Measurements from ENCODE around the gene PDZD4.
"Not testable (repeated sequence)": the region's sequence is repeated elsewhere in the genome, so short reads cannot be mapped to it uniquely, and the experiment has no call there.

PDZD4 gene

DNA sequence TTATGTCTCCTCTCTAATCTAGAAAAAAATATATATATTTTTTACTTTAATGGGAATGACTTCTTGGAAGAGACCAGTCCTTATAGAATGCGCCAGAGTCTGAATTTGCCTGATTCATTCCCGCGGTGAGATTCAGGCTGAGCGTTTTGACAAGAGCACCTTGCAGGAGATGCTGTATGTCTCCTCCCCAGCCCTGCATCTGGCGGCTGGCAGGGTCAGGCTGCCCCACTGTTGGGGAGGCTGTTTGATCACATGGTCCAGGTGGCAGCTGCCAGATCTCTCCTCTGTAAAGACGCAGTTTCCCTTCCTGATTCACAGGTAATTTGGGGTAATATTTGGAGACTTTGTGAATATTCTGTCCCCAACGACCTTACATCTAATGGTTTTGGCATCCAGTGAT, 9.7 kb downstream of the PDZD4 start:
- H3K4me3 ChIP-seq (ENCODE audit: extremely low read depth, insufficient read depth, low read length, poor library complexity, severe bottlenecking), result no peak overlapping the region
- no peaks in the 10 kb centered on the region for H3K36me3 ChIP-seq (ENCODE audit: control insufficient read depth, insufficient read depth, low read length)
- no peaks in the 10 kb centered on the region for H3K9me3 ChIP-seq (ENCODE audit: control insufficient read depth, low read length)
- H3K4me1 ChIP-seq (ENCODE audit: control insufficient read depth, insufficient read depth, low read length, poor library complexity, severe bottlenecking), result peaks cover 3% of the 10 kb centered on the region
- 87% methylated on average over 3 of the region's 7 CpGs; no CpG with 5 or more reads in 1 of the 2 experiments for WGBS, 2 experiments (ENCODE audit: insufficient coverage in 2 of 2)
- no peak overlapping the region for H3K27ac ChIP-seq (ENCODE audit: low read depth, low read length, severe bottlenecking)

DNA sequence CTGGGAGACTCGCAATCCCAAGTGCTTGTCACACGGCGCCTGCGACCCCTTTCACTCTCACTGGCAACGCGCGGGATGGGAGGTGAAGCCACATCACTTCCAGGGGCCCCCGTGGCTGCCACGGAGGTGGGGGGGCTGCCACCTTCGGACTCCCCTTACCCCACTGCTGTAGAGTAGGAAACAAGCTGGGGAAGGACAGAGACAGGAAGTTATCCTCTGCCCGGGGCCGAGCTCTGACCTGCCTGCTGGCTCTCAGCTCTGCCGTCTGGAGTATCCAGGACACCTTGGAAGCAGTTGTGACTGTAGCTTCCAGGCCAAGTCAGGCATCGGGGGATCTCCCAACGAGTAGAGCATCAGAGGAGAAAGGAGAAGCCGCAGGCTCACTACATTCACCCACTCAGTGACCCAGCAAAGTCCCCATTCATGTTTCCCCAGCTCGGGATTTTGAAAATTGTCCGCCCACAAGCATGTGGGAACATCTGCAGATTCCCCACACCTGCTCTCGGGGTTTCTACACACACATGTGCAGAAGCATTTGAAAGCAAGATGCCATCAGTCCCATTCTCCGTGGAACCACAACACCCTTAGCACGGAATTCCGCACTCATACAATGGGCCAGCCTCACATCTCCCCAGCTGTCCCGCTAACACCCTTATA, 10.8 kb downstream of the PDZD4 start:
- peak overlapping the region; percentile 62 for H3K27ac ChIP-seq (ENCODE audit: low read depth, low read length, severe bottlenecking)
- H3K36me3 ChIP-seq (ENCODE audit: control insufficient read depth, insufficient read depth, low read length), result no peaks in the 10 kb centered on the region
- peak overlapping the region; percentile 36 for H3K4me3 ChIP-seq (ENCODE audit: extremely low read depth, insufficient read depth, low read length, poor library complexity, severe bottlenecking)
- no peaks in the 10 kb centered on the region for H3K9me3 ChIP-seq (ENCODE audit: control insufficient read depth, low read length)
- H3K4me1 ChIP-seq (ENCODE audit: control insufficient read depth, insufficient read depth, low read length, poor library complexity, severe bottlenecking), result peaks cover 3% of the 10 kb centered on the region
- 41 to 59% methylated on average over 6 to 10 of the region's 23 CpGs for WGBS, 2 experiments (ENCODE audit: insufficient coverage in 2 of 2)

DNA sequence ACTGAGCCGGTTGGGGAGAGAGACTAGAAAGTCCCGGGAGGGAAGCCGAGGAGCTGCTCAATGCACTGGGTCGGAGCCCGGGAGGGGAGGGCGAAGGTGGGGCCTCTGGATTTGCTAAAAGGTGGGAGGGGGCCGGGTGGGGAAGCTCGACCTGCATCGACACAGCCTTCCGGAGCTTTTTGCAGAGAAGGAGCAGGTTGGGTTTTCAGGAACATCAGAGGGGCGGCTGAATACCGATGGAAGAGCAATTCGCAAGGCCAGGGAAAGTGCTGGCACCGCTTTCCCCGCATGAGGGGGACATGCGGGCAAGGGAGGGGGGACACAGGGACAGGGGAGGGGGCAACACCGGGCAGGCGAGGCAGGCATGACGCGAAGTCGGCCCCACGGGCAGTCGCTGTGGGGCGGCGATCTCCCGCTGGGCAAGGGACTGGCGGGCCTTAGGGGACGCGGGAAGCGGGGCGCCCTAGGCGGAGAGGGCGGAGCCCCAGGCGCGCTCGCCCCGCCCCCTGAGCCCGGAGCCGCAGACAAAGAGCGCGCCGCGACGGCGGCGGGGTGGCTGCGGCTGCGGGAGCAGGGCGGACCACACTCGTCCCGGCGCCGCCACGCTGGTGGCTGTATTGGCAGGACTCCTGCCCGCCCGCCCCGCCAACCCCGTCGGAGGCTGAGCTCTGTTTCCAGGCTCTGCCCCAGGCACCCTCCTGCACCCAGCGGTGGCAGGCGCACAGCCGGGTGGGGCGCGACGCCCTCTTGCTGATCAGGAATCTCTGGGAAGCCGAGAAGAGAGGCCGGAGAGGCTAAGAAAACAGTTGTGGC, 11.6 kb downstream of the PDZD4 start:
- H3K4me1 ChIP-seq (ENCODE audit: control insufficient read depth, insufficient read depth, low read length, poor library complexity, severe bottlenecking), result peaks cover 3% of the 10 kb centered on the region
- H3K4me3 ChIP-seq (ENCODE audit: extremely low read depth, insufficient read depth, low read length, poor library complexity, severe bottlenecking), result peak overlapping the region; percentile 36
- 2 to 11% methylated on average over 13 to 27 of the region's 67 CpGs for WGBS, 2 experiments (ENCODE audit: insufficient coverage in 2 of 2)
- no peaks in the 10 kb centered on the region for H3K36me3 ChIP-seq (ENCODE audit: control insufficient read depth, insufficient read depth, low read length)
- peak overlapping the region; percentile 62 for H3K27ac ChIP-seq (ENCODE audit: low read depth, low read length, severe bottlenecking)
- no peaks in the 10 kb centered on the region for H3K9me3 ChIP-seq (ENCODE audit: control insufficient read depth, low read length)

DNA sequence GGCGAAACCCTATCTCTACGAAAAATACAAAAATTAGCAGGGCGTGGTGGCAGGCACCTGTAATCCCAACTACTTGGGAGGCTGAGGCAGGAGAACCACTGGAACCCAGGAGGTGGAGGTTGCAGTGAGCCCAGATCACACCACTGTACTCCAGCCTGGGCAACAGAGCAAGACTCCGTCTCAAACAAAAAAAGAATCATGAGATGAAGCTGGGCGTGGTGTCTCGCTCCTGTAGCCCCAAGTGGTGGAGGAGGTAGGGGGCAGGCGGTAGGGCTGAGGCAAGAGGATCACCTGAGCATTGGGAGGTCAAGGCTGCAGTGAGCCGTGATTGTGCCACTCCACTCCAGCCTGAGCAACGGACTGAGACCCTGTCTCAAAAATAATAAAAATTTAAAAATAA, 12.3 kb downstream of the PDZD4 start:
- not testable (repeated sequence) for H3K4me3 ChIP-seq (ENCODE audit: extremely low read depth, insufficient read depth, low read length, poor library complexity, severe bottlenecking); H3K27ac ChIP-seq (ENCODE audit: low read depth, low read length, severe bottlenecking); H3K9me3 ChIP-seq (ENCODE audit: control insufficient read depth, low read length); H3K4me1 ChIP-seq (ENCODE audit: control insufficient read depth, insufficient read depth, low read length, poor library complexity, severe bottlenecking); H3K36me3 ChIP-seq (ENCODE audit: control insufficient read depth, insufficient read depth, low read length)
- 90 to 95% methylated on average over 3 to 4 of the region's 9 CpGs for WGBS, 2 experiments (ENCODE audit: insufficient coverage in 2 of 2)

DNA sequence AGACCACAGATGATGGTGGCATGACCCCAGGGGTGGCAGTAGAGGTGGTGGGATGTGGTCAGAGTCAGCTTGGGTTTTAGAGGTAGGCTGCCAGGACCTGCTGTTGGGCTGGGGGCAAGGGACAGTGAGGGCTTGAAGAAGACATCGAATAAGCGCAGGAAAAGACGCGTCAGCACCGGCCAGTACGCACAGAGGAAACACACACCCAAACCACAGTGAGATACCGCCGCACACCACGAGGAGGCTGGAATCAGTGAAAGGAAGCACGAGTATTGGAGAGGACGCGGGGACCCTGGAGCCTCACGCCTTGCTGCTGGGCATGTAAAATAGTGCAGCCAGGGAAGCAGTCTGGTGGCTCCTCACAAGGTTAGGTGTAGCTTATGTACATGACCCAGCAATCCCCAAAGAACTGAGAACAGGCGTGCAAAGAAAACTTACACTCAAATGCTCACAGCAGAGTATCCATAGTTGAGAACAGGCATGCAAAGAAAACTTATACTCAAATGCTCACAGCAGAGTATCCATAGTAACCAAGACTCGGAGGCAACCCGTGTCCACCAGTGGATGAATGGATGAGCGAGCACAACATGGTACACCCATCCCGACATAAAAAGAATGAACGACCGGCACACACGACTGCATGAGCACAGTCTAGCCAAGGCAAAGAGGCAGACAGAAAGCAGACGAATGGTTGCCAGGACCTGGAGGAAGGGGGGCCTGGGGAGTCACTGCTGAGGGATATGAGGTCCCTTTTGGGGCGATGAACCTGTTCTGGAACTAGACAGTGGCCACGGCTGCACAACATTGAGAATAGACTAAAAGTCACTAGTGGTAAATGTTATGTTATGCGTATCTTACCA, 13.3 kb downstream of the PDZD4 start:
- WGBS, 2 experiments (ENCODE audit: insufficient coverage in 2 of 2), result 87% methylated on average over 13 to 17 of the region's 25 CpGs
- Histone ChIP-seq H3K27ac (ENCODE audit: low read depth, low read length, severe bottlenecking) (no peak overlapping the region), H3K9me3 (ENCODE audit: control insufficient read depth, low read length) (no peaks in the 10 kb centered on the region), H3K36me3 (ENCODE audit: control insufficient read depth, insufficient read depth, low read length) (no peaks in the 10 kb centered on the region), H3K4me3 (ENCODE audit: extremely low read depth, insufficient read depth, low read length, poor library complexity, severe bottlenecking) (no peak overlapping the region), H3K4me1 (ENCODE audit: control insufficient read depth, insufficient read depth, low read length, poor library complexity, severe bottlenecking) (peaks cover 3% of the 10 kb centered on the region)

DNA sequence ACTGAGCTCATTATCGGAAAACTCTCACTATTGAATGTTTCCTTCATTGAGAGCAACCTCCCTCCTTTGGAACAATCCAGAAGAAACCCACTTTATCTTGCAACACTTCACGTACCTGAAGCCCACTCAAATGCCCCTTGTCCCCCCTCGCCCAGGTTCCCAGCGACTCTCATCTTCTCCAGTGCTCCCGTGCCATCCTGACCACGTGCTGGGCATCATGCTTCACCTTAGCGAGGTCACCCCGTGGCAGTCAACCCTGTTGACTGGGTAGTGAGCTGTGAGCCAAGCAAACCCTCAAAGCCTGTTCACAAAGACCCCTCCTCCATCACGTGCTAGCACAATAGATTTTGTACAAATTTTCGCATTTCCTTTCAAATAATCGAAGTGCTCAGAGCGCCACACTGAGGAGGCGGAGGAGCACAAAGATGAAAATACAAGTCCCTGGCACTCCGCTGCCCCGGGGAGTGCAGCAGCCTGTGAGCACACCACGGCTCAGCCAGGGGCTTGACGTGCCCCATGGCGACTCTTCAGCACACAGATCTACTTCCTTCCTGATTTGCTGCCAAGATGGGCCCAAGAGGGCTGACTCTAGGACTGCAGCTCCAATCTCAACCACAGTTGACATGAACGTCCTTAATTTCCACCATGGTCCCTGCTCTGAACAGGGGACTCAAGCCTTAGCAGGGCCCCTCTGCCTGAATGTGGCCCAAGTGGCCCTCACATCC, 15.6 kb downstream of the PDZD4 start:
- no peaks in the 10 kb centered on the region for H3K4me1 ChIP-seq (ENCODE audit: control insufficient read depth, insufficient read depth, low read length, poor library complexity, severe bottlenecking)
- H3K4me3 ChIP-seq (ENCODE audit: extremely low read depth, insufficient read depth, low read length, poor library complexity, severe bottlenecking), result no peak overlapping the region
- H3K9me3 ChIP-seq (ENCODE audit: control insufficient read depth, low read length), result no peaks in the 10 kb centered on the region
- H3K36me3 ChIP-seq (ENCODE audit: control insufficient read depth, insufficient read depth, low read length), result no peaks in the 10 kb centered on the region
- 94% methylated on average over 9 to 14 of the region's 19 CpGs for WGBS, 2 experiments (ENCODE audit: insufficient coverage in 2 of 2)
- no peak overlapping the region for H3K27ac ChIP-seq (ENCODE audit: low read depth, low read length, severe bottlenecking)

- no peak overlapping the region for H3K4me3 ChIP-seq (ENCODE audit: extremely low read depth, insufficient read depth, low read length, poor library complexity, severe bottlenecking)
Measured at GRCh38 chrX:153813161-153813560, 17.2 kb downstream of the PDZD4 start.

GRCh38 chrX:153812220-153812619, 18.1 kb downstream of the PDZD4 start:
- no peaks in the 10 kb centered on the region for H3K36me3 ChIP-seq (ENCODE audit: control insufficient read depth, insufficient read depth, low read length)
- H3K9me3 ChIP-seq (ENCODE audit: control insufficient read depth, low read length), result no peaks in the 10 kb centered on the region
- H3K27ac ChIP-seq (ENCODE audit: low read depth, low read length, severe bottlenecking), result no peak overlapping the region
- WGBS, 2 experiments (ENCODE audit: insufficient coverage in 2 of 2), result 60 to 67% methylated on average over 1 to 11 of the region's 14 CpGs
- H3K4me1 ChIP-seq (ENCODE audit: control insufficient read depth, insufficient read depth, low read length, poor library complexity, severe bottlenecking), result no peaks in the 10 kb centered on the region
- H3K4me3 ChIP-seq (ENCODE audit: extremely low read depth, insufficient read depth, low read length, poor library complexity, severe bottlenecking), result no peak overlapping the region

More at GRCh38 chrX:153813161-153813560, 17.2 kb downstream of the PDZD4 start:
- Histone ChIP-seq H3K27ac (ENCODE audit: low read depth, low read length, severe bottlenecking) (no peak overlapping the region), H3K9me3 (ENCODE audit: control insufficient read depth, low read length) (no peaks in the 10 kb centered on the region), H3K4me1 (ENCODE audit: control insufficient read depth, insufficient read depth, low read length, poor library complexity, severe bottlenecking) (no peaks in the 10 kb centered on the region), H3K36me3 (ENCODE audit: control insufficient read depth, insufficient read depth, low read length) (no peaks in the 10 kb centered on the region)
- 94 to 100% methylated on average over 2 to 3 of the region's 5 CpGs for WGBS, 2 experiments (ENCODE audit: insufficient coverage in 2 of 2)

GRCh38 chrX:153807976-153808375, 22.4 kb downstream of the PDZD4 start:
- Histone ChIP-seq H3K36me3 (ENCODE audit: control insufficient read depth, insufficient read depth, low read length) (no peaks in the 10 kb centered on the region), H3K4me3 (ENCODE audit: extremely low read depth, insufficient read depth, low read length, poor library complexity, severe bottlenecking) (no peak overlapping the region), H3K27ac (ENCODE audit: low read depth, low read length, severe bottlenecking) (no peak overlapping the region), H3K9me3 (ENCODE audit: control insufficient read depth, low read length) (no peaks in the 10 kb centered on the region), H3K4me1 (ENCODE audit: control insufficient read depth, insufficient read depth, low read length, poor library complexity, severe bottlenecking) (no peaks in the 10 kb centered on the region)
- 98 to 100% methylated on average over 2 to 18 of the region's 19 CpGs for WGBS, 2 experiments (ENCODE audit: insufficient coverage in 2 of 2)

GRCh38 chrX:153806999-153807575, 23.3 kb downstream of the PDZD4 start:
- H3K27ac ChIP-seq (ENCODE audit: low read depth, low read length, severe bottlenecking), result no peak overlapping the region
- 97 to 100% methylated on average over 5 to 18 of the region's 28 CpGs for WGBS, 2 experiments (ENCODE audit: insufficient coverage in 2 of 2)

More at GRCh38 chrX:153806999-153807575, 23.3 kb downstream of the PDZD4 start:
- H3K36me3 ChIP-seq (ENCODE audit: control insufficient read depth, insufficient read depth, low read length), result no peaks in the 10 kb centered on the region
- no peaks in the 10 kb centered on the region for H3K4me1 ChIP-seq (ENCODE audit: control insufficient read depth, insufficient read depth, low read length, poor library complexity, severe bottlenecking)
- no peak overlapping the region for H3K4me3 ChIP-seq (ENCODE audit: extremely low read depth, insufficient read depth, low read length, poor library complexity, severe bottlenecking)
- no peaks in the 10 kb centered on the region for H3K9me3 ChIP-seq (ENCODE audit: control insufficient read depth, low read length)
